Aortic smooth muscle cell (primary cell): ENCODE data around the gene LVRN. TPM values are rescaled to one million over a fixed set of nuclear protein-coding genes. Genes with fewer than 3 reads are reported as not detected.

Source experiments
- total RNA-seq: library from RNA; depleted of rRNA; stranded (reverse); fragments of >200 nt; gene quantifications from 2 replicates; pipeline ENCODE4 v1.2.3, GENCODE V29; 2014

Gene LVRN, protein sequence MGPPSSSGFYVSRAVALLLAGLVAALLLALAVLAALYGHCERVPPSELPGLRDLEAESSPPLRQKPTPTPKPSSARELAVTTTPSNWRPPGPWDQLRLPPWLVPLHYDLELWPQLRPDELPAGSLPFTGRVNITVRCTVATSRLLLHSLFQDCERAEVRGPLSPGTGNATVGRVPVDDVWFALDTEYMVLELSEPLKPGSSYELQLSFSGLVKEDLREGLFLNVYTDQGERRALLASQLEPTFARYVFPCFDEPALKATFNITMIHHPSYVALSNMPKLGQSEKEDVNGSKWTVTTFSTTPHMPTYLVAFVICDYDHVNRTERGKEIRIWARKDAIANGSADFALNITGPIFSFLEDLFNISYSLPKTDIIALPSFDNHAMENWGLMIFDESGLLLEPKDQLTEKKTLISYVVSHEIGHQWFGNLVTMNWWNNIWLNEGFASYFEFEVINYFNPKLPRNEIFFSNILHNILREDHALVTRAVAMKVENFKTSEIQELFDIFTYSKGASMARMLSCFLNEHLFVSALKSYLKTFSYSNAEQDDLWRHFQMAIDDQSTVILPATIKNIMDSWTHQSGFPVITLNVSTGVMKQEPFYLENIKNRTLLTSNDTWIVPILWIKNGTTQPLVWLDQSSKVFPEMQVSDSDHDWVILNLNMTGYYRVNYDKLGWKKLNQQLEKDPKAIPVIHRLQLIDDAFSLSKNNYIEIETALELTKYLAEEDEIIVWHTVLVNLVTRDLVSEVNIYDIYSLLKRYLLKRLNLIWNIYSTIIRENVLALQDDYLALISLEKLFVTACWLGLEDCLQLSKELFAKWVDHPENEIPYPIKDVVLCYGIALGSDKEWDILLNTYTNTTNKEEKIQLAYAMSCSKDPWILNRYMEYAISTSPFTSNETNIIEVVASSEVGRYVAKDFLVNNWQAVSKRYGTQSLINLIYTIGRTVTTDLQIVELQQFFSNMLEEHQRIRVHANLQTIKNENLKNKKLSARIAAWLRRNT
- total RNA-seq = under 0.01 and 0.19 TPM in 2 replicates

DNA sequence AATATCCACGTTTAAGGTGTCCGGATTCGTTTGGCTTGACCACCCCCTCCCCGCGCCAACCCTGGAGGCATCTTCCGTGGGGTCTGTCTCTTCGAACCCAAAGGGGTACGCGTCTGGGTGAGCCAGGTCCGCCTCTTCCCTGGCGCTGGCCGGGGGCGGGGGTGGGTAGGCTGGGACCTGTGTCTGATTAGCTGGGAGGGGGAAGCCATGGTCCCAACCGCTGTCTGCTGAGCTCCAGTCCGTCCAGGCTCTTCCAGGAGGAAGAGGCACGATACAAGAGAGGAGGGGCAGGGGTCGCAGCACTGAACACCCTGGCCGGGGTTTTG is at the start of gene LVRN:
TSS of gene LVRN (plus strand) at position 237 of the 326 bp plus-strand sequence. CDS start 143 bp downstream, outside the sequence.

GRCh38 chr5:116032094-116032517 is 69.8 kb downstream of the LVRN start, which contains the start of gene ARL14EPL:
TSS of gene ARL14EPL (plus strand) at chr5:116032472. CDS start at chr5:116051466, 18,994 bp downstream.

Other genes starting within 250 kb of the LVRN start
- 3.5 and 7.4 TPM in 2 replicates for gene CDO1, start 145.8 kb upstream of the LVRN start, total RNA-seq
- 34.9 and 48.2 TPM in 2 replicates for gene ATG12, start 120.9 kb upstream of the LVRN start, total RNA-seq
- 89.3 and 104 TPM in 2 replicates for gene AP3S1, start 120.5 kb upstream of the LVRN start, total RNA-seq
- gene ARL14EPL, start 70.0 kb downstream of the LVRN start, total RNA-seq = not detected in 2 replicates
- 26.3 and 33.3 TPM in 2 replicates for gene COMMD10, start 122.5 kb downstream of the LVRN start, total RNA-seq